HepG2 (cell line): ENCODE measurements around the gene CDK5RAP1. TPM values are rescaled to one million over a fixed set of nuclear protein-coding genes. Genes with fewer than 3 reads are reported as not detected.

Experiments used
- ATAC-seq: fragments of 200-7000 bp; cut with Tn5 transposase; 3 replicates; pipeline ENCODE4 v1.9.1; 2020; ENCODE audit warnings: mild to moderate bottlenecking, moderate library complexity
- BruUV-seq: library from RNA; stranded (reverse); fragments of 400-500 nt; replicated peaks from 2 replicates; lab custom pipeline; 2021; lab: Mats Ljungman, UMichigan
- CTCF ChIA-PET: fragments of 300-600 bp; formaldehyde crosslinking; extraction: SDS; loops from one replicate; lab custom pipeline; 2021; ENCODE audit warnings: low total read pairs, inconsistent platforms, low intra/inter-chr PET ratio; lab: Yijun Ruan, JAX
- POLR2A ChIA-PET: fragments of 350-600 bp; sonication (Branson Sonifier 250); formaldehyde crosslinking; loops from one replicate; lab custom pipeline; 2020; ENCODE audit warnings: antibody characterized with exemption, inconsistent platforms; lab: Yijun Ruan, JAX
- DNase-seq: peaks from one replicate; pipeline ENCODE4 v3.0.0-alpha.2; 2015; ENCODE audit warnings: low spot score
- FAIRE-seq: peaks from 3 replicates; lab custom pipeline; 2011; peaks lifted over from hg19 to GRCh38; lab: Jason Lieb, UNC
- H2AFZ ChIP-seq: one replicate; pipeline ENCODE4 v1.6.1; 2011; ENCODE audit warnings: low read length, inconsistent platforms
- H3K27ac ChIP-seq: fragments of 300-600 bp; 3 replicates; pipeline ENCODE4 v1.8.0; 2011; ENCODE audit warnings: mixed run types, mild to moderate bottlenecking, mixed read lengths, low read length, inconsistent platforms; ENCODE audit not compliant: insufficient read depth; ENCODE audit errors: extremely low read length
- H3K27me3 ChIP-seq, 2 experiments: fragments of 200-600 bp in 1 of 2; 2 replicates in 1 of 2; 3 replicates in 1 of 2; pipeline versions ENCODE4 v1.6.0 to v1.8.0; 2011; ENCODE audit warnings: low read length in 2 of 2, mild to moderate bottlenecking in 2 of 2, moderate library complexity in 2 of 2, inconsistent platforms in 1 of 2; ENCODE audit not compliant: insufficient read depth in 2 of 2, control insufficient read depth in 1 of 2
- H3K36me3 ChIP-seq, 2 experiments: fragments of 200-600 bp in 1 of 2; replicated peaks in 1 of 2; 2 replicates in 1 of 2; 3 replicates in 1 of 2; pipeline versions ENCODE4 v1.5.1 to v1.8.0; 2011; ENCODE audit warnings: low read length in 2 of 2, inconsistent platforms in 1 of 2; ENCODE audit not compliant: insufficient read depth in 2 of 2, control insufficient read depth in 1 of 2
- H3K4me1 ChIP-seq: 2 replicates; pipeline ENCODE4 v1.5.1; 2012; ENCODE audit warnings: low read length, inconsistent platforms; ENCODE audit not compliant: insufficient read depth
- H3K4me2 ChIP-seq: 2 replicates; pipeline ENCODE4 v1.6.0; 2011; ENCODE audit warnings: low read depth, low read length, inconsistent platforms
- H3K4me3 ChIP-seq, 3 experiments: fragments of 200-600 bp in 1 of 3; sonication (generic), shearing (Covaris generic) in 1 of 3; replicated peaks in 1 of 3; 2 replicates each; pipeline ENCODE4 v1.5.1; 2011 to 2016; ENCODE audit warnings: low read length in 3 of 3, inconsistent platforms in 2 of 3, low read depth in 2 of 3, mild to moderate bottlenecking in 2 of 3, control low read depth in 1 of 3, mixed read lengths in 1 of 3; ENCODE audit not compliant: insufficient read depth in 1 of 3
- H3K79me2 ChIP-seq: one replicate; pipeline ENCODE4 v1.6.1; 2011; ENCODE audit warnings: low read length, inconsistent platforms; ENCODE audit not compliant: insufficient read depth
- H3K9ac ChIP-seq: 2 replicates; pipeline ENCODE4 v1.6.0; 2011; ENCODE audit warnings: mild to moderate bottlenecking, low read depth, low read length, inconsistent platforms; ENCODE audit not compliant: insufficient read depth
- H3K9me3 ChIP-seq: 2 replicates; pipeline ENCODE4 v1.5.1; 2012; ENCODE audit warnings: mild to moderate bottlenecking, low read length
- H4K20me1 ChIP-seq: 2 replicates; pipeline ENCODE4 v1.6.0; 2011; ENCODE audit warnings: inconsistent platforms, mild to moderate bottlenecking, low read length, moderate library complexity; ENCODE audit not compliant: insufficient read depth
- FOXC1 ChIP-seq: sonication (generic); formaldehyde crosslinking; IDR thresholded peaks from 2 replicates; pipeline ENCODE4 v1.8.0; 2022; ENCODE audit warnings: mild to moderate bottlenecking, missing genetic modification reagents, borderline replicate concordance
- HOXA5 ChIP-seq: sonication (generic); formaldehyde crosslinking; IDR thresholded peaks from 2 replicates; pipeline ENCODE4 v1.4.0; 2020; ENCODE audit warnings: missing genetic modification reagents
- KLF11 ChIP-seq: IDR thresholded peaks from 2 replicates; pipeline ENCODE4 v1.6.1; 2016; ENCODE audit warnings: missing compliant biosample characterization
- SKI ChIP-seq: fragments of 450-650 bp; IDR thresholded peaks from one replicate; pipeline ENCODE4 v1.6.1; 2018; ENCODE audit warnings: mild to moderate bottlenecking; ENCODE audit not compliant: partially characterized antibody
- THAP11 ChIP-seq: IDR thresholded peaks from 2 replicates; pipeline ENCODE4 v1.6.1; 2016; ENCODE audit warnings: missing biosample characterization, missing genetic modification reagents
- ZNF230 ChIP-seq: sonication (generic); formaldehyde crosslinking; IDR thresholded peaks from 2 replicates; pipeline ENCODE4 v1.4.0; 2020; ENCODE audit warnings: mild to moderate bottlenecking, missing genetic modification reagents
- ZNF766 ChIP-seq: sonication (generic); formaldehyde crosslinking; IDR thresholded peaks from 2 replicates; pipeline ENCODE4 v1.5.0; 2020; ENCODE audit warnings: missing genetic modification reagents, borderline replicate concordance
- ZNF777 ChIP-seq: sonication (generic); formaldehyde crosslinking; IDR thresholded peaks from 2 replicates; pipeline ENCODE4 v1.4.0; 2020; ENCODE audit warnings: missing genetic modification reagents
- ZSCAN21 ChIP-seq: sonication (generic); formaldehyde crosslinking; IDR thresholded peaks from 2 replicates; pipeline ENCODE4 v1.8.0; 2022; ENCODE audit warnings: mild to moderate bottlenecking, missing genetic modification reagents, moderate library complexity, borderline replicate concordance
- WGBS: methylation state at CpG from one replicate; pipeline ENCODE4 v1.1.6; 2017; ENCODE audit warnings: low lambda C conversion rate; 5-methylcytosine and 5-hydroxymethylcytosine counted together
- in situ Hi-C: cut with HindIII; loops from 2 replicates; pipeline ENCODE4 v1.10.0; 2017; ENCODE audit warnings: low pct_unique_long_range_greater_than_20kb; ENCODE audit not compliant: extremely low pct_ligation_motif_present
- intact Hi-C: fragments of 100-400 bp; cut with micrococcal nuclease; formaldehyde crosslinking; loops from one replicate; pipeline ENCODE4 v1.10.0; 2022; ENCODE audit not compliant: unreplicated experiment
- polyA plus RNA-seq, 8 experiments: library from polyadenylated mRNA; depleted of rRNA in 3 of 8; stranded (reverse) in 7 of 8; unstranded in 1 of 8; fragments of >200 nt; fragmentation: Illumina TruSeq in 4 of 8; extraction: Trizol in 4 of 8; gene quantifications; 2 replicates each; pipeline versions ENCODE4 v1.2.1 to v1.2.3, GENCODE V29; 2011 to 2016; ENCODE audit warnings: low read depth in 4 of 8, missing spikeins in 1 of 8, mixed read lengths in 1 of 8; ENCODE audit not compliant: insufficient read depth in 1 of 8
- total RNA-seq, 5 experiments: library from RNA; depleted of rRNA; stranded (reverse); fragments of >200 nt; fragmentation: Illumina TruSeq; extraction: Trizol; gene quantifications; 2 replicates each; pipeline ENCODE4 v1.2.3, GENCODE V29; 2016; ENCODE audit warnings: low read depth in 1 of 5
- TF ChIP-seq, protein P1 (sequence below): sonication (generic); formaldehyde crosslinking; IDR thresholded peaks from 2 replicates; pipeline ENCODE4 v1.5.0; 2020; ENCODE audit warnings: mild to moderate bottlenecking, missing genetic modification reagents
- TF ChIP-seq, protein P2 (sequence below): sonication (generic); formaldehyde crosslinking; IDR thresholded peaks from 2 replicates; pipeline ENCODE4 v1.5.1; 2020; ENCODE audit warnings: mild to moderate bottlenecking, missing genetic modification reagents
- TF ChIP-seq, protein P3 (sequence below): sonication (generic); formaldehyde crosslinking; IDR thresholded peaks from 2 replicates; pipeline ENCODE4 v1.8.1; 2023; ENCODE audit warnings: mild to moderate bottlenecking, moderate library complexity, missing genetic modification reagents
- TF ChIP-seq, protein P4 (sequence below): sonication (generic); formaldehyde crosslinking; IDR thresholded peaks from 2 replicates; pipeline ENCODE4 v1.4.0; 2020; ENCODE audit warnings: mild to moderate bottlenecking, missing genetic modification reagents

CDK5RAP1 gene
- total and polyA plus RNA-seq, 2 of the 13 experiments (the other 11 are each of a cell fraction or from before 2014, with no cell fraction given) = 53.6 to 98.2 TPM

DNA sequence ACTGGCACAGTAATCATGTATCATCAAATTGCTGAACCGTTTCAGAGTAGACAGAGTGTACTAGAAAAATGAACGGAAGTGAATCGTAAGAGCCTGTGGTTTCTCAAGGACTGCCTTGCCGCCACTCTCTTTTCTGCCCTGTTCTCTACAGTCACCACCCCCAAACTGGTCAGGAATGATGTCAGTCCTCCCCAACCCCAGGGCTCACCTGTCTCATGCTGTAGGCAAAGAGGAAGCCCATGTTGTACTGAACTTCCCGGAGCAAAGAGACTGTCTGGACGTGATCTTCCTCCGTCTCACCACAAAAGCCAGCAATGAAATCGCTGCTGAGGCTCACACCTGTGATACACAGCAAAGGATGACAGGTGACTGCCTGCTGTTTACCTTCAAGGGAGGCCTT lies 31.0 kb downstream of the CDK5RAP1 start:
- no TSS peak for BruUV-seq
- in situ Hi-C loops (no loop called here), intact Hi-C loops (no loop called here)
- ChIA-PET CTCF (no interaction called here), POLR2A (no interaction called here)
- Histone ChIP-seq H3K79me2 (no peaks in the 10 kb centered on the region), H3K9me3 (no peaks in the 10 kb centered on the region), H3K27me3 (no peaks in the 10 kb centered on the region), H3K36me3 (peaks cover 13 to 49% of the 10 kb centered on the region in 2 experiments), H4K20me1 (no peaks in the 10 kb centered on the region), H3K9ac (no peak overlapping the region), H3K4me2 (no peak overlapping the region), H2AFZ (no peak overlapping the region), H3K27ac (no peak overlapping the region), H3K4me3 (no peak overlapping the region), H3K4me1 (peaks cover 38% of the 10 kb centered on the region)
- no peak for TF ChIP-seq ZNF230
- TF ChIP-seq KLF11 = no peak
- TF ChIP-seq, protein P1, sequence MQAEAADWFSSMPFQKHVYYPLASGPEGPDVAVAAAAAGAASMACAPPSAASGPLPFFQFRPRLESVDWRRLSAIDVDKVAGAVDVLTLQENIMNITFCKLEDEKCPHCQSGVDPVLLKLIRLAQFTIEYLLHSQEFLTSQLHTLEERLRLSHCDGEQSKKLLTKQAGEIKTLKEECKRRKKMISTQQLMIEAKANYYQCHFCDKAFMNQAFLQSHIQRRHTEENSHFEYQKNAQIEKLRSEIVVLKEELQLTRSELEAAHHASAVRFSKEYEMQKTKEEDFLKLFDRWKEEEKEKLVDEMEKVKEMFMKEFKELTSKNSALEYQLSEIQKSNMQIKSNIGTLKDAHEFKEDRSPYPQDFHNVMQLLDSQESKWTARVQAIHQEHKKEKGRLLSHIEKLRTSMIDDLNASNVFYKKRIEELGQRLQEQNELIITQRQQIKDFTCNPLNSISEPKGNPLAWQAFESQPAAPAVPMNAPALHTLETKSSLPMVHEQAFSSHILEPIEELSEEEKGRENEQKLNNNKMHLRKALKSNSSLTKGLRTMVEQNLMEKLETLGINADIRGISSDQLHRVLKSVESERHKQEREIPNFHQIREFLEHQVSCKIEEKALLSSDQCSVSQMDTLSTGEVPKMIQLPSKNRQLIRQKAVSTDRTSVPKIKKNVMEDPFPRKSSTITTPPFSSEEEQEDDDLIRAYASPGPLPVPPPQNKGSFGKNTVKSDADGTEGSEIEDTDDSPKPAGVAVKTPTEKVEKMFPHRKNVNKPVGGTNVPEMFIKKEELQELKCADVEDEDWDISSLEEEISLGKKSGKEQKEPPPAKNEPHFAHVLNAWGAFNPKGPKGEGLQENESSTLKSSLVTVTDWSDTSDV (CRISPR knock-in tag) = no peak
- TF ChIP-seq, protein P2, sequence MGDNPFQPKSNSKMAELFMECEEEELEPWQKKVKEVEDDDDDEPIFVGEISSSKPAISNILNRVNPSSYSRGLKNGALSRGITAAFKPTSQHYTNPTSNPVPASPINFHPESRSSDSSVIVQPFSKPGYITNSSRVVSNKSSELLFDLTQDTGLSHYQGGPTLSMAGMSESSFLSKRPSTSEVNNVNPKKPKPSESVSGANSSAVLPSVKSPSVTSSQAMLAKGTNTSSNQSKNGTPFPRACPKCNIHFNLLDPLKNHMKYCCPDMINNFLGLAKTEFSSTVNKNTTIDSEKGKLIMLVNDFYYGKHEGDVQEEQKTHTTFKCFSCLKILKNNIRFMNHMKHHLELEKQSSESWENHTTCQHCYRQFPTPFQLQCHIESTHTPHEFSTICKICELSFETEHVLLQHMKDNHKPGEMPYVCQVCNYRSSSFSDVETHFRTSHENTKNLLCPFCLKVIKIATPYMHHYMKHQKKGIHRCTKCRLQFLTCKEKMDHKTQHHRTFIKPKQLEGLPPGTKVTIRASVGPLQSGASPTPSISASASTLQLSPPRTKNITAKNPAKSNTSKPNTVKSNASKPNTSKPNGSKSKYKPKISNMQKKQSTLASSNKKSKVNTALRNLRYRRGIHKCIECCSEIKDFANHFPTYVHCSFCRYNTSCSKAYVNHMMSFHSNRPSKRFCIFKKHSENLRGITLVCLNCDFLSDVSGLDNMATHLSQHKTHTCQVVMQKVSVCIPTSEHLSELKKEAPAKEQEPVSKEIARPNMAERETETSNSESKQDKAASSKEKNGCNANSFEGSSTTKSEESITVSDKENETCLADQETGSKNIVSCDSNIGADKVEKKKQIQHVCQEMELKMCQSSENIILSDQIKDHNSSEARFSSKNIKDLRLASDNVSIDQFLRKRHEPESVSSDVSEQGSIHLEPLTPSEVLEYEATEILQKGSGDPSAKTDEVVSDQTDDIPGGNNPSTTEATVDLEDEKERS (CRISPR knock-in tag) = no peak
- TF ChIP-seq, protein P3, sequence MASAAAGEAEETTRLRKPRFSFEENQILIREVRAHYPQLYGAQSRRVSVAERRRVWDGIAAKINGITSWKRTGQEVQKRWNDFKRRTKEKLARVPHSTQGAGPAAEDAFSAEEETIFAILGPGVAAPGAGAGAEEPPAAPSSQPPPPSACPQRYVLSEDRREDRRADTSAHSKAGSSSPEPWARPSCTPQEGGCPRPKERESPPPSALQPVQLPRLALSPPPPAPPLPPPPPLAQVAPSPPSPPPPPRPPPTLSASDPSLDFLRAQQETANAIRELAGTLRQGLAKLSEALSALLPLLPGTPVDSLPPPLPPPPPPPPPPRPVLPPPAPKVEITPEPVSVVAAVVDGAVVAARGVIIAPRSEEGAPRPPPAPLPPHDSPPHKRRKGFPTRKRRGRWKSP = no peak
- no peak for TF ChIP-seq THAP11 (CRISPR knock-in tag)
- TF ChIP-seq ZNF766 (CRISPR knock-in tag) = no peak
- TF ChIP-seq FOXC1 (CRISPR knock-in tag) = no peak
- TF ChIP-seq ZNF777 (CRISPR knock-in tag) = no peak
- TF ChIP-seq HOXA5 (CRISPR knock-in tag) = no peak
- TF ChIP-seq, protein P4, sequence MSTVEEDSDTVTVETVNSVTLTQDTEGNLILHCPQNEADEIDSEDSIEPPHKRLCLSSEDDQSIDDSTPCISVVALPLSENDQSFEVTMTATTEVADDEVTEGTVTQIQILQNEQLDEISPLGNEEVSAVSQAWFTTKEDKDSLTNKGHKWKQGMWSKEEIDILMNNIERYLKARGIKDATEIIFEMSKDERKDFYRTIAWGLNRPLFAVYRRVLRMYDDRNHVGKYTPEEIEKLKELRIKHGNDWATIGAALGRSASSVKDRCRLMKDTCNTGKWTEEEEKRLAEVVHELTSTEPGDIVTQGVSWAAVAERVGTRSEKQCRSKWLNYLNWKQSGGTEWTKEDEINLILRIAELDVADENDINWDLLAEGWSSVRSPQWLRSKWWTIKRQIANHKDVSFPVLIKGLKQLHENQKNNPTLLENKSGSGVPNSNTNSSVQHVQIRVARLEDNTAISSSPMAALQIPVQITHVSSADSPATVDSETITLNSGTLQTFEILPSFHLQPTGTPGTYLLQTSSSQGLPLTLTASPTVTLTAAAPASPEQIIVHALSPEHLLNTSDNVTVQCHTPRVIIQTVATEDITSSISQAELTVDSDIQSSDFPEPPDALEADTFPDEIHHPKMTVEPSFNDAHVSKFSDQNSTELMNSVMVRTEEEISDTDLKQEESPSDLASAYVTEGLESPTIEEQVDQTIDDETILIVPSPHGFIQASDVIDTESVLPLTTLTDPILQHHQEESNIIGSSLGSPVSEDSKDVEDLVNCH (CRISPR knock-in tag) = no peak
- no peak for TF ChIP-seq SKI
- no peak for TF ChIP-seq ZSCAN21 (CRISPR knock-in tag)
- 97% methylated on average over 8 of the region's 8 CpGs for WGBS
- FAIRE-seq (no peak), DNase-seq (no peak), ATAC-seq (no peak)
